ENCODE measurements around the gene TRABD2B.

TRABD2B gene

GRCh38 chr1:47819574-47819888 lies 177.7 kb downstream of the TRABD2B start:
- DNase-seq = no peak

GRCh38 chr1:47818682-47819573 lies 178.3 kb downstream of the TRABD2B start:
- DNase-seq = no peak

- no peak for DNase-seq
Observed at GRCh38 chr1:47817861-47818260, 179.3 kb downstream of the TRABD2B start.

- DNase-seq = no peak
Observed at GRCh38 chr1:47816325-47817071, 180.7 kb downstream of the TRABD2B start.

GRCh38 chr1:47814612-47815395 lies 182.4 kb downstream of the TRABD2B start:
- DNase-seq = no peak

- DNase-seq = no peak
Observed at GRCh38 chr1:47813970-47814369, 183.2 kb downstream of the TRABD2B start.

- no peak for DNase-seq
Observed at GRCh38 chr1:47812904-47813514, 184.2 kb downstream of the TRABD2B start.

GRCh38 chr1:47810964-47811682 lies 186.1 kb downstream of the TRABD2B start:
- no peak for DNase-seq

GRCh38 chr1:47809301-47810084 lies 187.7 kb downstream of the TRABD2B start:
- no peak for DNase-seq

GRCh38 chr1:47808612-47809011 lies 188.6 kb downstream of the TRABD2B start:
- no peak for DNase-seq

GRCh38 chr1:47805921-47806361 lies 191.2 kb downstream of the TRABD2B start:
- no peak for DNase-seq

GRCh38 chr1:47805018-47805417 lies 192.2 kb downstream of the TRABD2B start:
- no peak for DNase-seq

GRCh38 chr1:47803815-47804501 lies 193.2 kb downstream of the TRABD2B start:
- DNase-seq = no peak

- no peak for DNase-seq
Observed at GRCh38 chr1:47797575-47797974, 199.6 kb downstream of the TRABD2B start.

GRCh38 chr1:47796626-47797025 lies 200.6 kb downstream of the TRABD2B start:
- no peak for DNase-seq

GRCh38 chr1:47795102-47795501 lies 202.1 kb downstream of the TRABD2B start:
- no peak for DNase-seq

GRCh38 chr1:47794530-47794929 lies 202.7 kb downstream of the TRABD2B start:
- no peak for DNase-seq

- DNase-seq = no peak
Observed at GRCh38 chr1:47794081-47794480, 203.1 kb downstream of the TRABD2B start.

GRCh38 chr1:47793563-47793962 lies 203.6 kb downstream of the TRABD2B start:
- DNase-seq = no peak

- no peak for DNase-seq
Observed at GRCh38 chr1:47792779-47793178, 204.4 kb downstream of the TRABD2B start.

Measured in stimulated activated CD4-positive, alpha-beta T cell treated with anti-CD3 and anti-CD28 coated beads, Interleukin-12 subunit alpha, Interleukin-12 subunit beta, amount 100 ng/mL, for 4 hours (primary cell).